SK-N-SH (cell line): Measurements from ENCODE around the gene NDRG2. TPM values are rescaled to one million over a fixed set of nuclear protein-coding genes. Genes with fewer than 3 reads are reported as not detected.

Source experiments
- CTCF ChIA-PET: fragments of 300-600, 350-600 bp; formaldehyde crosslinking; extraction: SDS; loops from one replicate; lab custom pipeline; 2021; lab: Yijun Ruan, JAX
- POLR2A ChIA-PET: fragments of 350-600 bp; sonication (Branson Sonifier 250); formaldehyde crosslinking; extraction: SDS; loops from one replicate; lab custom pipeline; 2020; ENCODE audit warnings: antibody characterized with exemption, inconsistent platforms; lab: Yijun Ruan, JAX
- DNase-seq: peaks from one replicate; pipeline ENCODE4 v3.0.0; 2012
- H2AFZ ChIP-seq: fragments of 200-600 bp; sonication (generic); 2 replicates; pipeline ENCODE4 v1.8.1; 2016; ENCODE audit warnings: antibody characterized with exemption, mild to moderate bottlenecking, low read depth
- H3F3A ChIP-seq: fragments of 200-600 bp; sonication (generic); replicated peaks from 2 replicates; pipeline ENCODE3; 2016; ENCODE audit warnings: antibody characterized with exemption, mild to moderate bottlenecking; ENCODE audit not compliant: insufficient read depth
- H3K27ac ChIP-seq, 2 experiments: fragments of 200-500 bp in 1 of 2; fragments of 200-600 bp in 1 of 2; sonication (Bioruptor generic) in 1 of 2; sonication (generic), shearing (Covaris generic) in 1 of 2; 2 replicates each; pipeline versions ENCODE4 v1.5.1 to v1.6.1; 2014 to 2016; ENCODE audit warnings: low read depth in 2 of 2, inconsistent platforms in 1 of 2, low read length in 1 of 2, mild to moderate bottlenecking in 1 of 2, mixed read lengths in 1 of 2
- H3K27me3 ChIP-seq: fragments of 200-600 bp; sonication (generic), shearing (Covaris generic); 2 replicates; pipeline ENCODE4 v1.6.1; 2016; ENCODE audit warnings: mixed run types; ENCODE audit not compliant: insufficient read depth
- H3K36me3 ChIP-seq, 2 experiments: fragments of 200-500 bp in 1 of 2; fragments of 200-600 bp in 1 of 2; sonication (Bioruptor generic) in 1 of 2; sonication (generic) in 1 of 2; replicated peaks in 1 of 2; 2 replicates each; pipeline versions ENCODE3 to v1.5.1; 2014 to 2016; ENCODE audit warnings: low read length in 1 of 2, mild to moderate bottlenecking in 1 of 2; ENCODE audit not compliant: insufficient read depth in 2 of 2, control insufficient read depth in 1 of 2
- H3K4me1 ChIP-seq, 2 experiments: fragments of 200-500 bp in 1 of 2; fragments of 200-600 bp in 1 of 2; sonication (Bioruptor generic) in 1 of 2; sonication (generic), shearing (Covaris generic) in 1 of 2; 2 replicates each; pipeline versions ENCODE4 v1.5.1 to v1.6.1; 2014 to 2016; ENCODE audit warnings: low read depth in 1 of 2, low read length in 1 of 2, mixed run types in 1 of 2; ENCODE audit not compliant: insufficient read depth in 2 of 2, control insufficient read depth in 1 of 2
- H3K4me2 ChIP-seq: fragments of 200-600 bp; sonication (generic), shearing (Covaris generic); 2 replicates; pipeline ENCODE4 v1.6.1; 2017; ENCODE audit warnings: mixed run types
- H3K4me3 ChIP-seq, 2 experiments: fragments of 200-500 bp in 1 of 2; fragments of 200-600 bp in 1 of 2; sonication (Bioruptor generic) in 1 of 2; sonication (generic), shearing (Covaris generic) in 1 of 2; 2 replicates each; pipeline versions ENCODE4 v1.5.1 to v1.8.1; 2014 to 2016; ENCODE audit warnings: low read depth in 2 of 2, inconsistent platforms in 1 of 2, low read length in 1 of 2, mild to moderate bottlenecking in 1 of 2, mixed read lengths in 1 of 2, moderate library complexity in 1 of 2
- H3K79me2 ChIP-seq: fragments of 200-600 bp; sonication (generic); 2 replicates; pipeline ENCODE4 v1.8.1; 2017; ENCODE audit warnings: mild to moderate bottlenecking; ENCODE audit not compliant: insufficient read depth
- H3K9ac ChIP-seq: fragments of 200-600 bp; sonication (generic); 2 replicates; pipeline ENCODE4 v1.6.1; 2017; ENCODE audit warnings: mixed run types
- H3K9me2 ChIP-seq: fragments of 200-600 bp; sonication (generic); 2 replicates; pipeline ENCODE4 v1.6.1; 2017; ENCODE audit warnings: mixed run types
- H3K9me3 ChIP-seq: fragments of 200-600 bp; sonication (generic); 2 replicates; pipeline ENCODE4 v1.6.1; 2017; ENCODE audit warnings: mixed run types, mild to moderate bottlenecking, moderate library complexity
- H4K20me1 ChIP-seq: fragments of 200-600 bp; sonication (generic); 2 replicates; pipeline ENCODE4 v1.6.1; 2017; ENCODE audit warnings: mild to moderate bottlenecking, mixed run types; ENCODE audit not compliant: insufficient read depth
- ELF1 ChIP-seq: IDR thresholded peaks from 2 replicates; pipeline ENCODE4 v1.4.0; 2012
- EZH2phosphoT487 ChIP-seq: fragments of 200-600 bp; sonication (generic); IDR thresholded peaks from 2 replicates; pipeline ENCODE4 v1.6.1; 2017; ENCODE audit warnings: low read depth, mixed run types, mild to moderate bottlenecking, antibody characterized with exemption, moderate library complexity, borderline replicate concordance
- FOSL2 ChIP-seq: IDR thresholded peaks from 2 replicates; pipeline ENCODE4 v1.4.0; 2012; ENCODE audit warnings: low read depth, mild to moderate bottlenecking, moderate library complexity, borderline replicate concordance
- FOXJ3 ChIP-seq: sonication (generic); formaldehyde crosslinking; IDR thresholded peaks from 2 replicates; pipeline ENCODE4 v1.5.1; 2020; ENCODE audit warnings: mild to moderate bottlenecking, missing genetic modification reagents
- FOXM1 ChIP-seq: IDR thresholded peaks from 2 replicates; pipeline ENCODE4 v1.4.0; 2012; ENCODE audit warnings: low read depth, mild to moderate bottlenecking
- GABPA ChIP-seq: IDR thresholded peaks from 2 replicates; pipeline ENCODE4 v1.4.0; 2012; ENCODE audit warnings: low read depth, mild to moderate bottlenecking
- JUND ChIP-seq: IDR thresholded peaks from 2 replicates; pipeline ENCODE4 v1.4.0; 2012
- MXI1 ChIP-seq: IDR thresholded peaks from 2 replicates; pipeline ENCODE4 v1.6.1; 2012; ENCODE audit warnings: mild to moderate bottlenecking, low read depth, low read length, improper control_type of control experiment
- NFIC ChIP-seq: IDR thresholded peaks from 2 replicates; pipeline ENCODE4 v1.4.0; 2012; ENCODE audit warnings: borderline replicate concordance
- NRF1 ChIP-seq: IDR thresholded peaks from 2 replicates; pipeline ENCODE4 v1.6.1; 2012; ENCODE audit warnings: low read depth, mild to moderate bottlenecking, low read length
- POLR2AphosphoS5 ChIP-seq: IDR thresholded peaks from 2 replicates; pipeline ENCODE4 v1.6.1; 2012; ENCODE audit warnings: low read depth, low read length
- RAD21 ChIP-seq: IDR thresholded peaks from 2 replicates; pipeline ENCODE4 v1.6.1; 2012; ENCODE audit warnings: mild to moderate bottlenecking, low read length
- RFX5 ChIP-seq: IDR thresholded peaks from 2 replicates; pipeline ENCODE4 v1.6.1; 2012; ENCODE audit warnings: mild to moderate bottlenecking, improper control_type of control experiment, low read length
- RXRA ChIP-seq: IDR thresholded peaks from 2 replicates; pipeline ENCODE4 v1.4.0; 2012; ENCODE audit warnings: low read depth, mild to moderate bottlenecking, borderline replicate concordance
- SIN3A ChIP-seq: IDR thresholded peaks from 2 replicates; pipeline ENCODE4 v1.6.1; 2012; ENCODE audit warnings: low read depth, mild to moderate bottlenecking, low read length, moderate library complexity, borderline replicate concordance
- TCF12 ChIP-seq: IDR thresholded peaks from 2 replicates; pipeline ENCODE4 v1.4.0; 2012
- YY1 ChIP-seq: IDR thresholded peaks from 2 replicates; pipeline ENCODE4 v1.4.0; 2012; ENCODE audit warnings: low read depth, mild to moderate bottlenecking
- WGBS: methylation state at CpG from one replicate; pipeline ENCODE4 v1.1.6; 2017; ENCODE audit warnings: low lambda C conversion rate; 5-methylcytosine and 5-hydroxymethylcytosine counted together
- polyA plus RNA-seq, 3 experiments: library from polyadenylated mRNA; depleted of rRNA; stranded (reverse); fragments of >200 nt; gene quantifications; 2 replicates each; pipeline ENCODE4 v1.2.3, GENCODE V29; 2012
- TF ChIP-seq, protein P1 (sequence below): fragments of 150-350 bp; IDR thresholded peaks from 2 replicates; pipeline ENCODE4 v1.6.1; 2016; ENCODE audit warnings: mild to moderate bottlenecking, low read depth, low read length
- TF ChIP-seq, protein P2 (sequence below): IDR thresholded peaks from 2 replicates; pipeline ENCODE4 v1.4.0; 2012; ENCODE audit warnings: low read depth, borderline replicate concordance
- TF ChIP-seq, protein P3 (sequence below): IDR thresholded peaks from 2 replicates; pipeline ENCODE4 v1.6.1; 2012; ENCODE audit warnings: mild to moderate bottlenecking, low read depth, low read length, moderate library complexity

The NDRG2 gene
- polyA plus RNA-seq, 1 of the 3 experiments (the other 2 are of a cell fraction): 15.8 TPM

DNA sequence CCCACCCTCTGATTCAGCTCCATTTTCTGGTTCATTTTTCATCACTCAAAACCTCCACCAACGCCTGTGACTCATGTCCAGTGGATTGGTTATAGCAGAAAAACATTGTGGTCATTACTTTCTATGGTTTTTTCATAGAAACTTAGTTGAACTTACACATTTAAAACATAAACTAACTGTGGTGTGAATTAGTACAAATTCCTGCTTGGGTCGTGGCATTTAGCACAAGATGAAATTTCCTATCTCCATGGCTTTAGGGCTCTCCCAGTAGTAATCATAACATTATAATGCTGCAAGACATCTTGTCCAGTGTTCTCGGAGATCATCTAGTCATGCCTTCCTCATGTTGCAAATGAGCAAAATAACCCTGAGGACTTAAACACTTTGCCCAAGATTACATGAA lies 24.4 kb upstream of the NDRG2 start:
- H3K9ac ChIP-seq: no peak overlapping the region
- POLR2A ChIA-PET: no interaction called here
- no peak for DNase-seq
- H3K79me2 ChIP-seq: no peaks in the 10 kb centered on the region
- no peaks in the 10 kb centered on the region for H3K36me3 ChIP-seq
- no peak overlapping the region for H3K4me3 ChIP-seq
- H3K9me3 ChIP-seq: no peaks in the 10 kb centered on the region
- H3K27me3 ChIP-seq: no peaks in the 10 kb centered on the region
- H3F3A ChIP-seq: peaks cover 9% of the 10 kb centered on the region
- H3K9me2 ChIP-seq: no peaks in the 10 kb centered on the region
- H4K20me1 ChIP-seq: no peaks in the 10 kb centered on the region
- TF ChIP-seq ELF1 (no peak), FOXJ3 (CRISPR knock-in tag) (no peak), TCF12 (no peak), EZH2phosphoT487 (no peak), FOXM1 (no peak), FOSL2 (no peak), MXI1 (no peak), NFIC (no peak), RAD21 (no peak), RFX5 (no peak), JUND (no peak), SIN3A (no peak)
- TF ChIP-seq, protein P1, sequence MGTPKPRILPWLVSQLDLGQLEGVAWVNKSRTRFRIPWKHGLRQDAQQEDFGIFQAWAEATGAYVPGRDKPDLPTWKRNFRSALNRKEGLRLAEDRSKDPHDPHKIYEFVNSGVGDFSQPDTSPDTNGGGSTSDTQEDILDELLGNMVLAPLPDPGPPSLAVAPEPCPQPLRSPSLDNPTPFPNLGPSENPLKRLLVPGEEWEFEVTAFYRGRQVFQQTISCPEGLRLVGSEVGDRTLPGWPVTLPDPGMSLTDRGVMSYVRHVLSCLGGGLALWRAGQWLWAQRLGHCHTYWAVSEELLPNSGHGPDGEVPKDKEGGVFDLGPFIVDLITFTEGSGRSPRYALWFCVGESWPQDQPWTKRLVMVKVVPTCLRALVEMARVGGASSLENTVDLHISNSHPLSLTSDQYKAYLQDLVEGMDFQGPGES: no peak
- TF ChIP-seq, protein P2, sequence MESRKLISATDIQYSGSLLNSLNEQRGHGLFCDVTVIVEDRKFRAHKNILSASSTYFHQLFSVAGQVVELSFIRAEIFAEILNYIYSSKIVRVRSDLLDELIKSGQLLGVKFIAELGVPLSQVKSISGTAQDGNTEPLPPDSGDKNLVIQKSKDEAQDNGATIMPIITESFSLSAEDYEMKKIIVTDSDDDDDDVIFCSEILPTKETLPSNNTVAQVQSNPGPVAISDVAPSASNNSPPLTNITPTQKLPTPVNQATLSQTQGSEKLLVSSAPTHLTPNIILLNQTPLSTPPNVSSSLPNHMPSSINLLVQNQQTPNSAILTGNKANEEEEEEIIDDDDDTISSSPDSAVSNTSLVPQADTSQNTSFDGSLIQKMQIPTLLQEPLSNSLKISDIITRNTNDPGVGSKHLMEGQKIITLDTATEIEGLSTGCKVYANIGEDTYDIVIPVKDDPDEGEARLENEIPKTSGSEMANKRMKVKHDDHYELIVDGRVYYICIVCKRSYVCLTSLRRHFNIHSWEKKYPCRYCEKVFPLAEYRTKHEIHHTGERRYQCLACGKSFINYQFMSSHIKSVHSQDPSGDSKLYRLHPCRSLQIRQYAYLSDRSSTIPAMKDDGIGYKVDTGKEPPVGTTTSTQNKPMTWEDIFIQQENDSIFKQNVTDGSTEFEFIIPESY: no peak
- peaks cover 0 to 4% of the 10 kb centered on the region in 2 experiments; a peak in 1 of 4 replicates for H3K4me1 ChIP-seq
- CTCF ChIA-PET: interaction anchor here (1.6 to 3.0 kb wide), 4 partner anchors 9 to 34 kb away, joined by 7 to 14 read pairs (median 10); no protein-coding TSS in a partner anchor
- WGBS: 57% methylated on average over 3 of the region's 3 CpGs
- H3K27ac ChIP-seq: no peak overlapping the region
- H3K4me2 ChIP-seq: no peak overlapping the region
- no peak overlapping the region; the same call in 1 of the 2 replicates for H2AFZ ChIP-seq

DNA sequence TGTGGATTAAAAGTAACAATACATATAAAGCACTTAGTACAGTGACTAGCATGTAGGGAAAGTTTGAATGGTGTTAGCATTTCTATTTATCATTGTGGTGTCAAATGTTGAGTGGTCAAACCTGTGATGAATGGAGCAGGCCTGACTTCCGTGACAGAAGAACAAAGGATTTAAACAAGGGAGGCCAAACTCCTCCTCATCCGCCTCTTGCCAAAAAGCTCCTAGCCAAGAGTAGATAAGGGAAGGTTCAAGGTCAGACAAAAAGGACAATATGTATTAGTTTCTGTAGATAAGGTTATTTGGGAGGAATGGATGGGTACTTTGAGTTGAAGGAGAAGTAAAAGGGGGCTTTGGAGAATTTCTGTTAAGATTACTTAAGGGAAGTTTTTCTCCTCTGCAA lies 23.8 kb upstream of the NDRG2 start:
- Histone ChIP-seq H2AFZ (no peak overlapping the region), H3F3A (peaks cover 9% of the 10 kb centered on the region), H3K4me2 (no peak overlapping the region), H3K9me2 (no peaks in the 10 kb centered on the region), H3K4me1 (peaks cover 0 to 9% of the 10 kb centered on the region in 2 experiments; a peak in 1 of 4 replicates), H3K9ac (no peak overlapping the region), H3K27ac (no peak overlapping the region), H3K9me3 (no peaks in the 10 kb centered on the region), H3K79me2 (no peaks in the 10 kb centered on the region), H3K4me3 (no peak overlapping the region), H3K36me3 (no peaks in the 10 kb centered on the region), H4K20me1 (no peaks in the 10 kb centered on the region), H3K27me3 (no peaks in the 10 kb centered on the region)
- DNase-seq: no peak
- ChIA-PET POLR2A (no interaction called here), CTCF (interaction anchor here (1.6 to 3.0 kb wide), 4 partner anchors 8 to 44 kb away, joined by 7 to 14 read pairs (median 10); no protein-coding TSS in a partner anchor)
- WGBS: 94% methylated on average over 2 of the region's 2 CpGs
- TF ChIP-seq GABPA (no peak), RFX5 (no peak), POLR2AphosphoS5 (no peak), RAD21 (no peak), NRF1 (no peak), YY1 (no peak), FOSL2 (no peak), RXRA (no peak), FOXM1 (no peak), MXI1 (no peak)
- TF ChIP-seq, protein P3, sequence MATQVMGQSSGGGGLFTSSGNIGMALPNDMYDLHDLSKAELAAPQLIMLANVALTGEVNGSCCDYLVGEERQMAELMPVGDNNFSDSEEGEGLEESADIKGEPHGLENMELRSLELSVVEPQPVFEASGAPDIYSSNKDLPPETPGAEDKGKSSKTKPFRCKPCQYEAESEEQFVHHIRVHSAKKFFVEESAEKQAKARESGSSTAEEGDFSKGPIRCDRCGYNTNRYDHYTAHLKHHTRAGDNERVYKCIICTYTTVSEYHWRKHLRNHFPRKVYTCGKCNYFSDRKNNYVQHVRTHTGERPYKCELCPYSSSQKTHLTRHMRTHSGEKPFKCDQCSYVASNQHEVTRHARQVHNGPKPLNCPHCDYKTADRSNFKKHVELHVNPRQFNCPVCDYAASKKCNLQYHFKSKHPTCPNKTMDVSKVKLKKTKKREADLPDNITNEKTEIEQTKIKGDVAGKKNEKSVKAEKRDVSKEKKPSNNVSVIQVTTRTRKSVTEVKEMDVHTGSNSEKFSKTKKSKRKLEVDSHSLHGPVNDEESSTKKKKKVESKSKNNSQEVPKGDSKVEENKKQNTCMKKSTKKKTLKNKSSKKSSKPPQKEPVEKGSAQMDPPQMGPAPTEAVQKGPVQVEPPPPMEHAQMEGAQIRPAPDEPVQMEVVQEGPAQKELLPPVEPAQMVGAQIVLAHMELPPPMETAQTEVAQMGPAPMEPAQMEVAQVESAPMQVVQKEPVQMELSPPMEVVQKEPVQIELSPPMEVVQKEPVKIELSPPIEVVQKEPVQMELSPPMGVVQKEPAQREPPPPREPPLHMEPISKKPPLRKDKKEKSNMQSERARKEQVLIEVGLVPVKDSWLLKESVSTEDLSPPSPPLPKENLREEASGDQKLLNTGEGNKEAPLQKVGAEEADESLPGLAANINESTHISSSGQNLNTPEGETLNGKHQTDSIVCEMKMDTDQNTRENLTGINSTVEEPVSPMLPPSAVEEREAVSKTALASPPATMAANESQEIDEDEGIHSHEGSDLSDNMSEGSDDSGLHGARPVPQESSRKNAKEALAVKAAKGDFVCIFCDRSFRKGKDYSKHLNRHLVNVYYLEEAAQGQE: no peak
- TF ChIP-seq, protein P2: no peak
